HG03196 (cell line): ENCODE measurements around the gene APMAP.

Source experiments
- ATAC-seq: cut with Tn5 transposase; IDR thresholded peaks from one replicate; pipeline ENCODE4 v1.9.1; 2021; ENCODE audit not compliant: unreplicated experiment

The APMAP gene

GRCh38 chr20:25025091-25025861, 32.7 kb upstream of the APMAP start:
- no peak for ATAC-seq

GRCh38 chr20:25024171-25024570, 31.6 kb upstream of the APMAP start:
- ATAC-seq = no peak

- ATAC-seq = no peak
Observed at GRCh38 chr20:25023356-25023755, 30.8 kb upstream of the APMAP start.

GRCh38 chr20:25022680-25023079, 30.1 kb upstream of the APMAP start:
- no peak for ATAC-seq

GRCh38 chr20:25021336-25021735, 28.8 kb upstream of the APMAP start:
- ATAC-seq = no peak

- no peak for ATAC-seq
Observed at GRCh38 chr20:25020901-25021301, 28.4 kb upstream of the APMAP start.

GRCh38 chr20:25020345-25020744, 27.8 kb upstream of the APMAP start:
- ATAC-seq = no peak

GRCh38 chr20:25019381-25020155, 27.0 kb upstream of the APMAP start:
- no peak for ATAC-seq

- ATAC-seq = no peak
Observed at GRCh38 chr20:25018841-25019240, 26.3 kb upstream of the APMAP start.

GRCh38 chr20:25018425-25018824, 25.9 kb upstream of the APMAP start:
- no peak for ATAC-seq

GRCh38 chr20:25017257-25017803, 24.8 kb upstream of the APMAP start:
- ATAC-seq = no peak

GRCh38 chr20:25016471-25016870, 23.9 kb upstream of the APMAP start:
- no peak for ATAC-seq

- no peak for ATAC-seq
Observed at GRCh38 chr20:25015986-25016385, 23.4 kb upstream of the APMAP start.

- no peak for ATAC-seq
Observed at GRCh38 chr20:25014816-25015215, 22.3 kb upstream of the APMAP start.

GRCh38 chr20:25013478-25014380, 21.2 kb upstream of the APMAP start:
- ATAC-seq = no peak

- no peak for ATAC-seq
Observed at GRCh38 chr20:25012616-25013189, 20.2 kb upstream of the APMAP start.

- no peak for ATAC-seq
Observed at GRCh38 chr20:25011831-25012241, 19.3 kb upstream of the APMAP start.

GRCh38 chr20:25011261-25011660, 18.7 kb upstream of the APMAP start:
- no peak for ATAC-seq

- no peak for ATAC-seq
Observed at GRCh38 chr20:25009218-25010145, 16.9 kb upstream of the APMAP start.
